GM10248 (cell line): ENCODE results near the gene CAPN1.
A peak's percentile ranks its signal among the peaks of the same experiment; 100 is the strongest.

ENCODE experiments used
- CTCF ChIA-PET: fragments of 300-600 bp; sonication (Branson Sonifier 250); formaldehyde crosslinking; extraction: SDS; loops from one replicate; lab custom pipeline; 2021; ENCODE audit warnings: antibody characterized with exemption; lab: Yijun Ruan, JAX
- POLR2A ChIA-PET: fragments of 350-650 bp; sonication (Branson Sonifier 250); formaldehyde crosslinking; extraction: SDS; loops from one replicate; lab custom pipeline; 2020; ENCODE audit warnings: antibody characterized with exemption; lab: Yijun Ruan, JAX
- DNase-seq: peaks from one replicate; pipeline ENCODE4 v3.0.0; 2012; ENCODE audit errors: extremely low spot score
- TF ChIP-seq, protein P1 (sequence below): IDR thresholded peaks from 2 replicates; pipeline ENCODE4 v1.5.1; 2012; ENCODE audit warnings: mild to moderate bottlenecking, low read depth; ENCODE audit errors: extremely low read depth, missing control alignments, control extremely low read depth

Gene CAPN1

GRCh38 chr11:65159012-65159411 lies 22.7 kb upstream of the CAPN1 start:
- ChIA-PET POLR2A (no interaction called here), CTCF (interaction anchor here (1.2 kb wide), 1 partner anchor 42 kb away, joined by 3 read pairs; the partner anchor contains the start of gene ZNHIT2)
- TF ChIP-seq, protein P1, sequence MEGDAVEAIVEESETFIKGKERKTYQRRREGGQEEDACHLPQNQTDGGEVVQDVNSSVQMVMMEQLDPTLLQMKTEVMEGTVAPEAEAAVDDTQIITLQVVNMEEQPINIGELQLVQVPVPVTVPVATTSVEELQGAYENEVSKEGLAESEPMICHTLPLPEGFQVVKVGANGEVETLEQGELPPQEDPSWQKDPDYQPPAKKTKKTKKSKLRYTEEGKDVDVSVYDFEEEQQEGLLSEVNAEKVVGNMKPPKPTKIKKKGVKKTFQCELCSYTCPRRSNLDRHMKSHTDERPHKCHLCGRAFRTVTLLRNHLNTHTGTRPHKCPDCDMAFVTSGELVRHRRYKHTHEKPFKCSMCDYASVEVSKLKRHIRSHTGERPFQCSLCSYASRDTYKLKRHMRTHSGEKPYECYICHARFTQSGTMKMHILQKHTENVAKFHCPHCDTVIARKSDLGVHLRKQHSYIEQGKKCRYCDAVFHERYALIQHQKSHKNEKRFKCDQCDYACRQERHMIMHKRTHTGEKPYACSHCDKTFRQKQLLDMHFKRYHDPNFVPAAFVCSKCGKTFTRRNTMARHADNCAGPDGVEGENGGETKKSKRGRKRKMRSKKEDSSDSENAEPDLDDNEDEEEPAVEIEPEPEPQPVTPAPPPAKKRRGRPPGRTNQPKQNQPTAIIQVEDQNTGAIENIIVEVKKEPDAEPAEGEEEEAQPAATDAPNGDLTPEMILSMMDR, result no peak
- DNase-seq, result peak; percentile 55

DNA sequence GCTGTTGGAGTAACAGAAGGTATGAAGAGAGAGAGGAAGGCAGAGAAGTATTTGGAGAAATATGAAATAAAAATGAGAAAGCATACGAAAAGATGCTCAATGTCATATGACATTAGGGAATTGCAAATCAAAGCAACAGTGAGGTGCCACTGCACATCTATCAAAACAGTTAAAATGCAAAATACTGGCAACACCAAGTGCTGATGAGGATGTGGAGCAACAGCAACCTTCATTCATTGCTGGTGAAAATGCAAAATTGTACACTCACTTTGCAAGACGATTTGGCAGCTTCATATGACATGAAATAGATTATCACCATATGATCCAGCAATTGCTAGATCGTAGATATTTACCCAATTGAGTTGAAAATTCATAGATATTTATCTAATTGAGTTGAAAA lies 21.1 kb upstream of the CAPN1 start:
- ChIA-PET CTCF (no interaction called here), POLR2A (no interaction called here)
- TF ChIP-seq, protein P1, result no peak
- DNase-seq, result no peak

GRCh38 chr11:65163684-65164083 lies 18.0 kb upstream of the CAPN1 start:
- ChIA-PET POLR2A (no interaction called here), CTCF (interaction anchor here (1.1 kb wide), 1 partner anchor 315 kb away, joined by 3 read pairs; no protein-coding TSS in a partner anchor)
- TF ChIP-seq, protein P1, result no peak
- DNase-seq, result no peak

- DNase-seq, result no peak
- TF ChIP-seq, protein P1, result no peak
- ChIA-PET POLR2A (no interaction called here), CTCF (interaction anchor here (0.9 kb wide), 1 partner anchor 88 kb away, joined by 3 read pairs; no protein-coding TSS in a partner anchor)
Observed at GRCh38 chr11:65165410-65166317, 16.1 kb upstream of the CAPN1 start.

- no peak for DNase-seq
- TF ChIP-seq, protein P1, result no peak
- POLR2A ChIA-PET, result no interaction called here
- CTCF ChIA-PET, result interaction anchor here (1.4 to 1.6 kb wide), 2 partner anchors 14 to 149 kb away, joined by 3 to 4 read pairs; partner anchors contain the start of gene CAPN1
Observed at GRCh38 chr11:65166893-65167292, 14.8 kb upstream of the CAPN1 start.

- POLR2A ChIA-PET, result no interaction called here
- no peak for DNase-seq
- CTCF ChIA-PET, result interaction anchor here (1.4 to 1.6 kb wide), 2 partner anchors 14 to 148 kb away, joined by 3 to 4 read pairs; partner anchors contain the start of gene CAPN1
- TF ChIP-seq, protein P1, result no peak
Observed at GRCh38 chr11:65167656-65168055, 14.1 kb upstream of the CAPN1 start.
